GM18505 (cell line): ENCODE data around the gene PRR27.

ENCODE experiments used
- ATAC-seq: cut with Tn5 transposase; IDR thresholded peaks from one replicate; pipeline ENCODE4 v1.9.1; 2021; ENCODE audit not compliant: unreplicated experiment
- POLR2A ChIP-seq: IDR thresholded peaks from 4 replicates; pipeline ENCODE4 v1.6.1; 2011; ENCODE audit warnings: borderline replicate concordance; ENCODE audit not compliant: insufficient read depth, insufficient read length; ENCODE audit errors: extremely low read depth

The PRR27 gene

DNA sequence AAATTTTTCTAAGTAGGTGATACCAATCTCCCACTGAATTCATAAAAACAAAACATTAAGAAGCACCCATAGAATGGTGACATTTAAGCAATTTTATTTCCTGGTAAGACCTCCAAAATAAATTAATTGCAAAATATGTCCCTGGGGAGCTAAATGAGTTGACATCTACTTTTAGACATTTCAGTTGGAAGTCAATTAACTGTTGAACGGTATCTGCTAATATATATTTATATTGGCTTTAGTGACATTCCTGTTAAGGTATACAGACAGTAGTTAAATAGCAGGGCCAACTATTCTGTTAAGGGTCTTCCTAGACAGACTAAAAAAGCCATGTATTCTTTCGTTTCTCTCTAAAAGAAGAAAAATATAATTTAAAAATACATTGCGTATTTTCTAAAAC lies at the start of gene PRR27:
PRR27 (plus strand) TSS at position 301 of the 400 bp plus-strand sequence. CDS start 139 bp downstream, outside the sequence.
- no peak for ATAC-seq

DNA sequence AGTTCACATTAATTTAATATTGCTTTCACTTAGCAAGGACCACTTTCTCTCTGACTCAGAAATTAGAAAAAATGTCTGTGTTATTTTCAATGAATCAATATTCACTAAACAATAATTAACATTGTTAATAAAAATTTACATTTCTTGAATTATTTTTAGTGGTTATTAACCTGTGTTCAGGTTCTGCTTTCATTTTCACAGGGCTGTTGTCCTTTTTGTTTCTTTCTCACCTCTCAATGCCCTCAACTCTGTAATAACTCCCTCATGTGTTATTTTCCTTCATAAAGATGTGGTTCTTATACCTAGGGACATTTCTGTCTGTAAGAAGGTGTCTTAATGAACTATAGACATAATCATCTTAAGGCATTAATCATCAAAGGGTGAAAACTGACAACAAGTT lies 43.1 kb upstream of the PRR27 start:
- no peak for TF ChIP-seq POLR2A
- ATAC-seq = no peak

More for the DNA sequence above, at the start of gene PRR27:
- TF ChIP-seq POLR2A = no peak

DNA sequence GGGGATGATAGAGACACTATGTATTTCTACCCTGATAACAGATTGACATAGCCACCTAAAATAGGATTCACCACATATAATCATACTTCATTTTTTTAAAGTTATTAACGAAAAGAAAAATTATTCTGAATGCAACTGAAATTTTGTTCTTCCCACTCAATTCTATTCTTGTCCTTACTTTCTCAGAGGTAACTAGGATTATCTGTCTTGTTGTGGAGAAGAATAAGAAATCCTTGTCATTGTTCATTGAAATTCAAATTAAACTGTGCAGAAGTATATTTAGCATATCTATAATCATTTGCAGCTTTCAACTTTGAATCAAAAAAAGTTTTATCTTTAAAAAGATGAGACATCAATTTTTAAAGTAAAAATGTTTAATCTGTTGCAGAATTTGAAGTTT lies 40.4 kb upstream of the PRR27 start:
- no peak for TF ChIP-seq POLR2A
- no peak for ATAC-seq

DNA sequence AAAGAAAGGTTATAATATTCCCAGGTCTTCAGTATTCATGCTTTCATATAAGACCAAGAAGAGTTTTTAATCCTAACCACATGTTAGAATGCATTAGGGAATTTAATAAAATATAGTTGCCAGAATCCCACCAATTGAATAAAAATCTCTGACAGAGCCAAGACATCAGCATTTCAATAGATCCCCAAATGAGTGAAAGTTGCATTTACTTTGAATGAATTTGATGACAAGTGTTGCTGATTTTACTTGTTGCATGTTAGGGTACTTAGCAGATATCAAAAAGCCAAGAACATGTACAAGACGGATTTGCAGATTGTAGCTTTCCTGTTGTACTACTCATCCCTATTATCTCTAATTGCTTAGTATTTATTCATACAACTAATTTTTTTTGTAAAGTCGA lies 39.9 kb upstream of the PRR27 start:
- no peak for ATAC-seq
- TF ChIP-seq POLR2A = no peak

DNA sequence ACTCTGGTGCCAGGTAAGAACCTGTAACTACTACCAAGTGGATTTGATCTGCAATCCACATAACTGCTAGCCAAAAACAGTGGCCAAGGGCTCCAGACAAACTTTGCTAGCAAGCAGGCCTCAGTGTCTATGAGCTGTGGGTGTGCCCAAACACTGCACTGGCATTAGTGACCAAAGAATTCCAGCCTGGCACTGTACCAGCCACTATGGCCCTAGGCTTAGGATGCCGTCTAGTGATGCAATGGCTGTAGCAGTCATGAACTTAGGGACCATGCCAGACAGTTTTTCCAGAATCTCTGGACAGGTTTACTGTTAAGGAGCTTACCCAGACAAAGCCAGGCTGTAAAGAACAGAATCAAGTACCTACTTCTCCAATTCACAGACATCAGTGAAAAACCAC lies 33.7 kb upstream of the PRR27 start:
- TF ChIP-seq POLR2A = no peak
- no peak for ATAC-seq

DNA sequence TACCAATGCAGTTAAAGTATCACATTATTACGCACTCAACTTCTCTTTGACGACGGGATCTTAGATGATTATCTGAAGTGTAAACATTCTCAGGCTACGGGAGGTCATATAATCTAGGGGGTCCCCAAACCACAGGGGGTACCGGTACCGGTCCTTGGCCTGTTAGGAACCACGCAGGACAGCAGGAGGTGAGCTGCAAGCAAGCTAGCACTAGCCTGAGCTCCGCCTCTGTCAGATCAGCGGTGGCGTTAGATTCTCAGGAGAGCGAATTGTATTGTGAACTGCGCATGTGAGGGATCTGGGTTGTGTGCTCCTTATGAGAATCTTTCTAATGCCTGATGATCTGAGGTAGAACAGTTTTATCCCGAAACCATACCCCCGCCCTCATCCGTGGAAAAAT lies 20.6 kb upstream of the PRR27 start:
- no peak for TF ChIP-seq POLR2A
- ATAC-seq = no peak

DNA sequence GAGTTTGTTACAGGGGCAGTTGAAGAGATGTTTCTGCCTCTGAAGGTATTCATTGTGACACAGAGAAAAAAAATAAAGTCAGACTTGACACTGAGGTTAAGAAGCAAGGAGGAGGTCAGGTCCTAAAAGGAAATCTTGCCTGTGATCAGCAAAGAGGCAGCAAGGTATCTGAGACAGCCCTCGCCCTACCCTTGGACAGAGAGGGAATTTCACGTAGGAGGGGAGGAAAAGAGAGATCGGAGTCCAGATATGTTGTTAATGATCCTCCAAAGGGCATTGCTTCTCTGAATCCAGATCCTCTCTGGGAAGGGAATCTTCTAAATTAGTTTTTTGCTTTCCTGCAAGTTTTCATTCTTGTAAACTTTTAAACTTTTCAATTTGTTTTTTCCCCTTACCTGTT lies 15.3 kb upstream of the PRR27 start:
- TF ChIP-seq POLR2A = no peak
- ATAC-seq = no peak

DNA sequence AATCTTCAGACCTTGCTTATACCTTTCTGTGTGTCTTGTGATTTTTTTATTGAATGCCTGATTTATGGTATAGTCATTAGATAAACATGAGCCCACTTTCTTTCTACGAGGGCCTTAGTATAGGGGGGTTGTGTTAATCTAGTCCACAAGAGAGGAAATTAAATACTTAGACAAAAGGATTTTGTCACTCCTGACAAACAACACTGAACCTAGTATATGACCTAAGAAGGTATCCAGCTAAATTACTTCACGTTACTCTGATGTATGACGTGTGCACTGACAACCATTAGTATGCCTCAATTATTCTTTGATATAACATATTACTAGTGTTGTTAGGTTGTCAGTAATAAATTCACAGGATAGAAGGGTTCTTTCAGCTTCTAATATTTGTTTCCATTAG lies 2.8 kb upstream of the PRR27 start:
- ATAC-seq = no peak
- TF ChIP-seq POLR2A = no peak

DNA sequence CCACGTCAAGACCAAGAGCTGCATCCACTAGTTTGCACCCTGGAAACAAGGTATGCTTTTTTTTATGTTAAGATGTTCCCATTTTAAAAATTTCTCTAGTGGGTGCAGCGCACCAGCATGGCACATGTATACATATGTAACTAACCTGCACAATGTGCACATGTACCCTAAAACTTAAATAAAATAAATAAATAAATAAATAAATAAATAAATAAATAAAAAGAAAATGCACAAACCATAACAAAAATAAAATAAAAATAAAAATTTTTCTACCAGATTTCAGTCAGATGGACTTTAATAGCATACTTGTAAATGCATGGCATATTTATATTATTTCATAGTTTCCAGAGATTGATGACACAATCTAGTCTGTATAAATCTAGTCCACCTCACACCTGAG lies 1.9 kb upstream of the PRR27 start:
- no peak for TF ChIP-seq POLR2A
- no peak for ATAC-seq

DNA sequence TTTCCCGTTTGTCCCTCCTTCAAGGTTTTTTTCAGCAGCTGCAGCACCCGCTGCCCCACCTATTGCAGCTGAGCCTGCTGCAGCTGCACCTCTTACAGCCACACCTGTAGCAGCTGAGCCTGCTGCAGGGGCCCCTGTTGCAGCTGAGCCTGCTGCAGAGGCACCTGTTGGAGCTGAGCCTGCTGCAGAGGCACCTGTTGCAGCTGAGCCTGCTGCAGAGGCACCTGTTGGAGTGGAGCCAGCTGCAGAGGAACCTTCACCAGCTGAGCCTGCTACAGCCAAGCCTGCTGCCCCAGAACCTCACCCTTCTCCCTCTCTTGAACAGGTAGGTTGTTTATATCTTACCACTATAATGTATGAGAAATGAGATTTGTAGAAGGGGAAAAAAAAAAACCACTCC lies 4.5 kb downstream of the PRR27 start:
- ATAC-seq = no peak

DNA sequence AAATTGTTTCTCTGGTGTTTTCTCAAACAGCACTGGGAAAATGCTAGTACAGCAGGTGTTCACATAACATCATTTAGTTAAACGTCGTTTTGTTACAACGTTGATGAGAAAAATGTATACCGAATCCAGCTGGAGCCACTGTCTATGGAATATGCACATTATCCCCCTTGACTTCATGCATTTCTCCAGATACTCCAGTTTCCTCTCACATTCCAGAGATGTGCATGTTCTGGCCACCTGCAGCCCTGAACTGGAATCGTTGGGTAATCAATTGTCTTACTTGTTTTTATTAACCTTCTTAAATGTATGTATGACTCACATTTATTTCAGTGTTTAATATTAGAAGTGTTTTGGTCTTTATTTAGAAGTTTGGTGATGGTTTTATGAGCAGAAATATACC lies 23.1 kb downstream of the PRR27 start:
- ATAC-seq = no peak
- TF ChIP-seq POLR2A = no peak

More for the DNA sequence above, 4.5 kb downstream of the PRR27 start:
- no peak for TF ChIP-seq POLR2A

DNA sequence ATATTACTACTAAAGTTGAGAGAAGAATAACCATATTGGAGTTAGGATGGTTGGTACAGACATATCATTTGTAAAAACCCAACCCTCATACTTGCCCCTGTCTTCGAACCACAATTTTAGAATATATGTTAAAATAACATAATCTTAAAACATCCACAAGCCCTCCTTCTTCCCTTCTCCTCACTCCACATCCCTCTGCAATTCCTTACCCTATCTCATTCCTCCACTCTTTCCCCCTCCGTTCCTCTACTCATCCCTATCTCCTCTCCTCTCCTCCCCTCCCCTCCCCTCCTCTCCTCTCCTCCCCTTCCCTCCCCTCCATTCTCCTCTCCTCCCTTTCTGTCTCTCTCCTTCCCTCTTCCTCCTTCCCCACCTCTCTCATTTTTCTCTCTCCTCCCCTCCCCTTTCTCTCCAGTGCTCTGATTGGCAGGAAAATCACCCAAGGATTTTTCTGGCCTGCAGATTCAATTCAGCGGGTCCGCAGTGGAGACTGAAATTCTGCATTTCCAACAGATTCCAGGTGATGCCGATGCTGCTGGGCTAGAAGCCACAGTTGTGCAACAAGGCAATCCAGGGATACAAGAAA lies 24.1 kb downstream of the PRR27 start:
- ATAC-seq = no peak
- no peak for TF ChIP-seq POLR2A

DNA sequence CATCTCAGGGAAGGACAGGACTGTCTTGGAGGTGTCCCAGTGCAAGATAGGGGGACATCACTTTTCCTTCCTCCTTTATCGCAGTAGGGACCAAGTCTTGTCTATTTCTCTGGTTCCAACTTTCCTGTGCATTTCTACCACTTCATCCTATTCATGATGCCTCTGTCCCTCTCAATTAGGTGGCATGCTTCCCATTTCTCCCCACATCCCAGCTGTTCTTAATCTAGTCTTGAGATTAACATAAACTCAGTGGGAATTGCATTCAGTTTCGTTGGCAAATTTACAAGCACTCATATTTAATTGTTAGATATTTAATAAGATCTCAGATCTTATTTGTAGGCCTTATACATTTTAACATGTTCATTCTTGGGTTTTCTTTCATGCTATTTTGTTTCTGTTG lies 25.8 kb downstream of the PRR27 start:
- no peak for ATAC-seq
- no peak for TF ChIP-seq POLR2A

DNA sequence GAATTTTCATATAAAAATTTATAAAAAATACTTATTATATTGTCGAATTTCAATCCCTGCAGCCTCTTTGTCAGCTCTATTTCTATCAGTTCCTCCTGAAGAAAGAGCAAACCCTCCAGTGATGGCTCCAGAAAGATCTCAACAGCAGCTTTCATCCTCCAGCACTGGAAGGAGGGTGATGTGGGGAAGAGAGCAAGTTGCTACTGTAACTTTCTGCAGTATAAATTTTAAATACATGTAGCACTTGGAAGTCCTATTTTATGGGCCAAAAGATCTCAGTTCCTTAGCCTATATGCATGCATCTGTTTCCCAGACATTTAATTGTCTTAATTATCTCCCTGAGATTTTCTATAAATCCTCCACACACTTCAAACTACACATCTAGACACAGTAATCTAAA lies 27.8 kb downstream of the PRR27 start:
- TF ChIP-seq POLR2A = no peak
- ATAC-seq = no peak

DNA sequence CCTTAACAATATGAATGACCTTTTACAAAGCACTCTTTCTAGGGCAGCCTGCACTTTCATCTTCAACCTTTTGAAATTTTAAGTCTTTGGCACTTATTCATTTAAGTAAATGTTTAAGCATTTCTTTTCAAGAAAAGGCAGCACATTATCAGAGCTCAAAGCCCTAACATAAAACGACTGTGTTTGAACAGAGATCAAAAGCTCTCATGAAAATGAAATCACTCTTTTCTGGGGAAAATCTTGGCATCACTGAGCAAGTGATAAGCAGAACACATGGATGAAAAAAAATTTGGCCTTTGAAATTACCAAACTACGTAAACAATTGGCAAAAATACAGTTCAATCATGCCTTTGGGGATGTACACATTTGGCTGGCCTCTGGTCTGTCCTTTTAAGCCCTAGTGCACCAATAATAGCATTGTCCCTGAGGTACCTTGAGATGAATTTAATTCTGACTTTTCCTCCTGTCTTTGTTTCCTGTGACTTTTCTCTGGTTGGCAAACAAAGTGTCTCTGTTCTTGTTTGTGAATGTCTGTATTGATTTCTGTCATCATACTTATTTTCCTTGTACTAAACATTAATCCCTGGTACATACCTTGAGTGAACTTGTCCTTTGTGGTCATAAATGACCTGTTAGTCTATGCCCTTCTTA lies 28.6 kb downstream of the PRR27 start:
- ATAC-seq = no peak
- no peak for TF ChIP-seq POLR2A

DNA sequence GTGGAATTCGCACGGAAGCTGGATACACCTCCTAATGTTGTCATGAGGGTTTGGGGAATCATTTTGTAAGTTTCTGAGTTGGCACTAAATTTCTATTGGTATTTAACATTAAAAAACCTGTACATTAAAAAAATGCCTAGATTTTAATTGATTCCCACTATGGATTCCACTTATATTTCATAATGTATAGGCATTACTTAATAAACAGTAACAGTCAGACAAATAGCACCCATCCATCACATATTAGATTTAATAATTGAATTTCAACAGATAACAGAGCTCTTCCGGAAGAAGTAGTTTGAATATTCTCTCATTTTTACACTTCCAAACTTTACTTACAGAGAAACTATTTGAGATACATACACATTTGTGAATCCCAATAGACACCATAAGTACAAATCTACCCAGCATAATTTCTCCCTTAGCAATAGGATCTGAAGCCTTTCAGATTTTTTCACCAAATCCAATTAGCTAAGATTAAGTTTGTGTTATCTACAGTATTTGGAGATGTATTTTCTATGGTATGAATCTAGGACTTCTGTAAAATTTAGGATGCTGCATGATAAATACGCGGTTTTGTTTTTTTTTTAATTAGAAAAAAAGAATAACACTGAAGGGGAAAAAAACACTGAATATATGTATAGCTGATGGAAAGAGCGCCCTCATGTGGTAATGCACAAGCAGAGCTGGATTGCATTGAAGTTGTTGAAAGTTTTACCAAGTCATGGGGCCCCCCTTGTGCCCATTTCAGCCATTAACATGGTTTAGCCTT lies 29.3 kb downstream of the PRR27 start:
- TF ChIP-seq POLR2A = no peak
- peak; percentile 91 for ATAC-seq
